Suprapubic skin (tissue), 4 donors: ENCODE measurements around the gene MBP. TPM values are rescaled to one million over a fixed set of nuclear protein-coding genes. Genes with fewer than 3 reads are reported as not detected.
A peak's percentile ranks its signal among the peaks of the same experiment; 100 is the strongest.

Experiments
- DNase-seq, 2 donors: peaks; one replicate each; pipeline ENCODE4 v3.0.0-alpha.2; 2019; ENCODE audit warnings: low spot score in 2 of 2
- H3K27ac ChIP-seq: fragments of 200-600 bp; sonication (generic); one replicate; pipeline ENCODE4 v1.5.1; 2019
- H3K27me3 ChIP-seq: fragments of 200-600 bp; sonication (generic); one replicate; pipeline ENCODE4 v1.5.1; 2019
- H3K36me3 ChIP-seq: fragments of 200-600 bp; sonication (generic); one replicate; pipeline ENCODE4 v1.5.1; 2019
- H3K4me1 ChIP-seq: fragments of 200-600 bp; sonication (generic); one replicate; pipeline ENCODE4 v1.5.1; 2019
- H3K4me3 ChIP-seq: fragments of 200-600 bp; sonication (generic); one replicate; pipeline ENCODE4 v1.5.1; 2019; ENCODE audit warnings: mild to moderate bottlenecking
- H3K9me3 ChIP-seq: fragments of 200-600 bp; sonication (generic); one replicate; pipeline ENCODE4 v1.5.1; 2019
- CTCF ChIP-seq, 2 donors: fragments of 200-600 bp in 1 of 2; fragments of 450-650 bp in 1 of 2; sonication (generic) in 1 of 2; IDR thresholded peaks; one replicate each; pipeline ENCODE4 v1.5.1; 2016 to 2019; ENCODE audit warnings: antibody characterized with exemption in 2 of 2, mild to moderate bottlenecking in 1 of 2, moderate library complexity in 1 of 2
- EP300 ChIP-seq: sonication (generic); formaldehyde crosslinking; IDR thresholded peaks from one replicate; pipeline ENCODE4 v1.6.1; 2017; ENCODE audit warnings: antibody characterized with exemption
- POLR2A ChIP-seq, 2 donors: fragments of 450-650 bp; IDR thresholded peaks; one replicate each; pipeline ENCODE4 v1.6.1; 2017; ENCODE audit warnings: antibody characterized with exemption in 2 of 2, mild to moderate bottlenecking in 2 of 2, moderate library complexity in 2 of 2
- POLR2AphosphoS5 ChIP-seq, 3 donors: sonication (generic); formaldehyde crosslinking; IDR thresholded peaks; one replicate each; pipeline ENCODE4 v1.6.1; 2017; ENCODE audit warnings: antibody characterized with exemption in 3 of 3
- WGBS: methylation state at CpG from one replicate; pipeline ENCODE4 v1.1.5; 2018; 5-methylcytosine and 5-hydroxymethylcytosine counted together
- total RNA-seq, 4 donors: library from RNA; depleted of rRNA; stranded (reverse); fragments of >200 nt; gene quantifications; one replicate each; pipeline ENCODE4 v1.1.0, GENCODE V29; 2016

MBP gene
- total RNA-seq, 4 donors from 2014 or later, result 37.0 to 100 (median 69.3) TPM

GRCh38 chr18:77017355-77017754 is 115.2 kb downstream of the MBP start:
- Histone ChIP-seq H3K4me1 (peaks cover 21% of the 10 kb centered on the region), H3K4me3 (no peak overlapping the region), H3K36me3 (peaks cover 11% of the 10 kb centered on the region), H3K27ac (no peak overlapping the region), H3K27me3 (no peaks in the 10 kb centered on the region), H3K9me3 (no peaks in the 10 kb centered on the region)
- DNase-seq, result no peak
- WGBS, result 70% methylated on average over 6 of the region's 6 CpGs
- TF ChIP-seq CTCF (IDR thresholded peaks at IDR 0.05) (no peak), POLR2A (IDR thresholded peaks at IDR 0.05) (no peak), EP300 (no peak), POLR2AphosphoS5 (IDR thresholded peaks at IDR 0.05) (no peak)

GRCh38 chr18:77016936-77017335 is 115.6 kb downstream of the MBP start:
- Histone ChIP-seq H3K4me1 (peaks cover 24% of the 10 kb centered on the region), H3K27me3 (no peaks in the 10 kb centered on the region), H3K27ac (no peak overlapping the region), H3K9me3 (no peaks in the 10 kb centered on the region), H3K36me3 (peaks cover 14% of the 10 kb centered on the region), H3K4me3 (no peak overlapping the region)
- TF ChIP-seq POLR2A (IDR thresholded peaks at IDR 0.05) (no peak), POLR2AphosphoS5 (IDR thresholded peaks at IDR 0.05) (no peak), CTCF (IDR thresholded peaks at IDR 0.05) (no peak), EP300 (no peak)
- WGBS, result 87% methylated on average over 4 of the region's 16 CpGs
- DNase-seq, result no peak

GRCh38 chr18:77015771-77016710 is 116.5 kb downstream of the MBP start:
- WGBS, result 89% methylated on average over 16 of the region's 16 CpGs
- Histone ChIP-seq H3K36me3 (peaks cover 16% of the 10 kb centered on the region), H3K4me3 (no peak overlapping the region), H3K4me1 (peaks cover 24% of the 10 kb centered on the region), H3K27ac (no peak overlapping the region), H3K9me3 (no peaks in the 10 kb centered on the region), H3K27me3 (no peaks in the 10 kb centered on the region)
- peak in 1 of 2 donors; percentile 21 for DNase-seq
- TF ChIP-seq CTCF (IDR thresholded peaks at IDR 0.05), result no peak
- no peak for TF ChIP-seq EP300
- TF ChIP-seq POLR2AphosphoS5 (IDR thresholded peaks at IDR 0.05), result no peak
- TF ChIP-seq POLR2A (IDR thresholded peaks at IDR 0.05), result no peak

GRCh38 chr18:77015169-77015568 is 117.4 kb downstream of the MBP start:
- no peaks in the 10 kb centered on the region for H3K9me3 ChIP-seq
- no peak overlapping the region for H3K4me3 ChIP-seq
- WGBS, result 74% methylated on average over 4 of the region's 4 CpGs
- no peaks in the 10 kb centered on the region for H3K27me3 ChIP-seq
- H3K27ac ChIP-seq, result no peak overlapping the region
- TF ChIP-seq POLR2A (IDR thresholded peaks at IDR 0.05), result no peak
- peak in 1 of 2 donors; percentile 7 for DNase-seq
- H3K4me1 ChIP-seq, result peaks cover 24% of the 10 kb centered on the region
- H3K36me3 ChIP-seq, result peaks cover 16% of the 10 kb centered on the region

GRCh38 chr18:77014538-77014937 is 118.0 kb downstream of the MBP start:
- H3K27me3 ChIP-seq, result no peaks in the 10 kb centered on the region
- TF ChIP-seq EP300, result no peak
- TF ChIP-seq POLR2A (IDR thresholded peaks at IDR 0.05), result no peak
- no peak for TF ChIP-seq CTCF (IDR thresholded peaks at IDR 0.05)
- TF ChIP-seq POLR2AphosphoS5 (IDR thresholded peaks at IDR 0.05), result no peak
- H3K4me1 ChIP-seq, result peaks cover 24% of the 10 kb centered on the region
- peak overlapping the region; percentile 67 for H3K27ac ChIP-seq
- H3K4me3 ChIP-seq, result no peak overlapping the region
- H3K9me3 ChIP-seq, result no peaks in the 10 kb centered on the region
- DNase-seq, result peak in 1 of 2 donors; percentile 72
- peaks cover 21% of the 10 kb centered on the region for H3K36me3 ChIP-seq
- 85% methylated on average over 5 of the region's 5 CpGs for WGBS
